HG03457 (cell line): ENCODE results near the gene EGFL6.

ENCODE experiments used
- ATAC-seq: cut with Tn5 transposase; IDR thresholded peaks from one replicate; pipeline ENCODE4 v1.9.1; 2021; ENCODE audit warnings: moderate number of reproducible peaks; ENCODE audit not compliant: unreplicated experiment

The EGFL6 gene

GRCh38 chrX:13569479-13570260 lies at the start of gene EGFL6:
Gene EGFL6, plus strand, starts transcription at chrX:13569601. Its CDS starts 261 bp downstream, at chrX:13569862.
- ATAC-seq = no peak

GRCh38 chrX:13520351-13520750 lies 49.0 kb upstream of the EGFL6 start:
- no peak for ATAC-seq

DNA sequence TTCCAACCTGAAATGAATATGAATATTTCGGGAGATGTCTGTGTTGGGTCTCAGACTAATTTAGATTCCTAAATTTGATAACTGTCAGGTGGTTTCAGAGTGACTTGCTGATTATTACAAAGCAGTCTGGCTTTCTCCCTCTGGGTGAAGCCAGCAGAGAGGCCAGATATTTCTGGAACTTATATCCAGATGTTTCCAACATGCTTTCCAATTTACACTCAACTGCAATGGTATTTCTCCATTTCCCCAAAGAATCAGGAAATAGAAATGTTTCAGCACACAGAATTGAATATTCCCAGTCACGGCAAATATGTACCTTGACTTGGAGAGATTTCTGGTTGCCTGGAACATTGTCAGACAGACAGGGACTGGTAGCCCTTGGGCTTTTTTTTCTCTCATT lies 48.5 kb upstream of the EGFL6 start:
- no peak for ATAC-seq

DNA sequence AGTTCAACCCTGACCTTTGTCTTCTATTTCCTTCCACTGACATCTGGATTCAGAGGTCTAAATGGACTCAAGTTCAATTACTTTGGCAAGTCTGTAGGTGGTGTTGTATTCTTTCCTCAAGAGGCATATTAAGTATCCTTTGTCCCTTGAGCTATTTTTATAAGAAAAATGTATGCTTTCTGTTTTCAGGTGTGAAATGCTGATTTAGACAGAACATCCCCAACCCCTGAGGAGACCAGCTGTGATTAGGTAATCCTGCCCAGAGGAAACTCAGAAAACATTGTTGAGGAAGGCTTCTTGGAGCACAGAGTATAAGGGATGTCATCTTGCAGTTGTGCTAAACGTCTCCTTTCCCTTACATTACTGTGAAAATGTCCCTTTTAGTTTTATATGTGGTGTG lies 46.6 kb upstream of the EGFL6 start:
- ATAC-seq = no peak

DNA sequence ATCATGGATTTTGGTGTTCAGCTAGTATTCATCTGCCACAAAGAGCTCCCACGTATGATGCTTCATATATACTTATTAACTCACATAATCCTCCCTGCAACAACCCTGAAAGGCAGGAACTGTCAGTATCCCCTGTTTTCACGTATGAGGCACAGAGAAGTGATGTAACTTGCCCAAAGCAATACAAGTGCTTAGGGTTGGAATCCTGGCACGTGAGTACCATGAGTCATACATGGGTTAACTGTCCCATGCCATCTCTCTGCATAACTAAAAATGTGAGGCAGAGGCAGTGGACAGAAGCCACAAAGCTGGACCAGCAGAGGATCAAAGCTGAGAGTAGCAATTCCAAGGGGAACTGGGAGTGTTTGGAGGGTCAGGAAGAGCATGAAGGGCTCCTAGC lies 35.7 kb upstream of the EGFL6 start:
- no peak for ATAC-seq

DNA sequence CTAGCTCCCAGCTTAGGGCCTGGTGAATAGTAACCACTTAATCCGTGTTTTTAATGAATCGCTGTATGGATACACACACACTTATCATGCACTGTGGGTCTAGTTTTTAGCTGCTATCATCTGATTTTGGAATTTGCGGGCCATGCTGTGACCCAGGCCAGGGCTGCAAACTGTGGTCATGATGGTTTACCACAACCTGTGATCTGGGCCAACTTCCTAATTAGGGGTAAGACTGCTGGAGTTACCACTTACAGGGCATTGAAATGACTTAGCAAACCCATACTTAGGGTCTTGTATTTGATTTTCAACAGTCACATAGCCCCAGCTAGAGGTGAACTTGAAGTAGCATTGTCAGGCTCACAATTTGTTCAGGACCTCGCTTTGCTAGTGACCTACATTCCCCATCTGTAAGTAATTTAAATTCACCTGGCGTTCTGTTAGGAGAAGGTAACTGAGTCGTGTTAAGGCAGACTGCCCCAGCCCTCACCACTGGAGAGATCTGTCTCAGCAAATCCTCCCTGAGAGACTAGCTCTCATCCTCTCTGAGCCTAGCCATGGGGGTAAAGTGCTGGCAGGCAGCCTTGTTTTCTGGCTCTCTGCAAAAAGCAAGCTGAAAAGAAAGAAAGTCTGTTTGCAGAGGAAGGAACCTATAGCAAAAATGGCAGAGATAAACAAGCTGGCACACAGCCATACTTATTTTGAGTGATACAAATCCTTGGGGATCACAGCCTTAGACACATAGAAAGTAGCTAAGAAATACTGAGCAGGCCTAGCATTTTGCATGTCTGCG lies 33.8 kb upstream of the EGFL6 start:
- no peak for ATAC-seq

DNA sequence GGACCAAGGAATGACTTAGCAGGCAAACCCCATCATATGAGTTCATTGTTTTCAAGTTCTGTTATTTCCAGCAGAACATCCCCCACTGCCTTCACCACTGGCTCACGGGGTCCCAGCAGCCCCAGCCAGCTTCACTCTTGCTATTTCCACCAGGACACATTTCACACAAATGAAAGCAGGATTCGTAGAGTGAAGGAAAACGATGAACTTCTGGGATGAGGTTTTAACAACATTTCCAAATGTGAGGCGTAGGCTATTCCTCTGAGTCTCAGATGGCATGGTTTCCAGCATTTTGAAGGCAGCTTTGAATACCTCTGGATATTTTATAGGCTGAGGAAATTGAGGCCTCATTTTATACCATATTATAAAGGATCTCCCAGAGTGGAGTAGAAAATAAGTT lies 32.9 kb upstream of the EGFL6 start:
- ATAC-seq = no peak

DNA sequence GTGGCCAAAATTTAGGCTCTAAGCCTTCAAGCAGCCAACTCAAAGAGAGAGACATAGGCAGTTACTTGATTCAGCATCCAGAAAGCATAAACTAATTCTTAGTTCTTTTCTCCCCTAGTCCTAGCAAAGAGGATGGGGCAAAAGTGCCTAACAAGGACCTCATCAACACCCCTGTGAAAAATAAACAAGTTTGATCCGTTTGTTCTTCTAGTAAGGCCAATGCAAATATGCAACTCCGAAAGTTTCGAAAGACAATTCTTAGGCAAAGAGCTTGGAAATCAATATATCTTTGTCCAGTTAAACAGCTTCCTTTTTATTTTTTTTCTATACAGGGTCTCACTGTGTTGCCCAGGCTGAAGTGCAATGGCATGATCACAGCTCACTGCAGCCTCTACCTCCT lies 31.0 kb upstream of the EGFL6 start:
- no peak for ATAC-seq

- ATAC-seq = no peak
Measured at GRCh38 chrX:13540602-13541001, 28.8 kb upstream of the EGFL6 start.

DNA sequence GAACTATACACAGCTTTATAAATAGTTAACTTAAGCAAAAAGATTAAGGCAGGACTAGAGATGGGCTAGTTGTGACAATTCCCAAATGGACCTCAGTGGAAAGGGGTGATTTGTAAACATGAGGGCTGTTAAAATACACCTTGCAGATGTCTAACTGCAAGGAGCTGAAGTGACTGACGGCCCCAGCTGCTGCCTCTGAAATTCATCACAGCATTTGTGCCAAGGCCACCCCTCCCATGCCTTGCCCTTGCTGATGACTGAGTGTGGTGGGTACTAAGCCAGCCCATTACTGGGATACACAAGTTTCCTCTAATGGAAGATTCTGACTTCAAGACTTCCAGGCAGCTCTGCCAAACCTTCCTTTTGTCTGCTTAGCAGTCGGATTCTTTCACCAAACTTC lies 23.7 kb upstream of the EGFL6 start:
- ATAC-seq = no peak

DNA sequence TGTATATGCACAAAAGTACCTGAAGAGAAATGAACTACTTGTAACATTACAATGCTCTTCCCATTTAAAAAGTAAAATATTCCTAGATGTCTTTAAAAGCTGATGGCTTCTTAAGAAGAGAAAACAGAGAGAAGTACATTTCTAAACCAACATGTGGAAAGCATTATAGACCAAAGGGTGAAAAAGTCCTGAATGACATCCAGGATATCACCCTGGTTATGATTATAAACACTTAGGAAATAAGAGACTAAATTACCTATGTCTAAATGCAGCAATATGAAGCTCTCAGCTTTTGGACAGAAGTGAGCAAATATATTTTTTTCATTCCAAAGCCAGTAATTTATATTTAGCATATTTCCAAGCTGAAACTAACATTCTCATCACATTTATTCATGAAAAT lies 21.7 kb upstream of the EGFL6 start:
- no peak for ATAC-seq

GRCh38 chrX:13550346-13550745 lies 19.1 kb upstream of the EGFL6 start:
- no peak for ATAC-seq

DNA sequence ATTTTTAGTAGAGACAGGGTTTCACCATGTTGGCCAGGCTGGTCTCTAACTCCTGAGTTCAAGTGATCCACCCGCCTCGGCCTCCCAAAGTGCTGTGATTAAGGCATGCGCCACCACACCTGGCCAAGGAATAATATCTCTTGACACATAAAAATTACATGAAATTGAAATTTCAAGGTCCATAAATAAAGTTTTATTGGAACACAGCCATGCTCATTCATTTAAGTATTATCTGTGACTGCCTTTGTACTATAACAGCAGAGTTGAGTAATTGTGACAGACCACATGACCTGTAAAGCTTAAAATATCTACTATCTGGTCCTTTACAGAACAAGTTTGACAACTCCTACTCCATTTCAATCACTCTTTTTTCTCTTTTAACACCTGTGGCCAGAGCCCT lies 17.8 kb upstream of the EGFL6 start:
- no peak for ATAC-seq

GRCh38 chrX:13552892-13553291 lies 16.5 kb upstream of the EGFL6 start:
- no peak for ATAC-seq

DNA sequence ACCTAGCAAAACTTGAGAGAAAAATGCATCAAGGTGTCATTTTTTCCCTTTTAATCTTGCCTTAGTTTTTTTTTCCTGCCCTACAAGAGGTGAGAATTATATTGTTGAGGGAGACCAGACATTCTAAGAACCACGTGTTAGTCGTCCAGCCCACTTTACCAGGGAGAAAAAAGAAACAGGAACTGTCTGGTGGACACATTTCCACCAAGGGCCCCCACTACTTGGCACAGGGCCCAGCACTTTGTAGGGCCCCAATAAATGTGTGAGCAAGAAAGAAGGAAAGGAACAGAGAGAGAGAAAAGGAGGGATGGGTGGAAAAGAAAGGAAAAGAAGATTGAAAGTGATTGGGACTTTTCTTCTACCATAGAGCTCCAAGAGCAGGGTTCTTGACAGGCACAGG lies 3.9 kb upstream of the EGFL6 start:
- no peak for ATAC-seq

DNA sequence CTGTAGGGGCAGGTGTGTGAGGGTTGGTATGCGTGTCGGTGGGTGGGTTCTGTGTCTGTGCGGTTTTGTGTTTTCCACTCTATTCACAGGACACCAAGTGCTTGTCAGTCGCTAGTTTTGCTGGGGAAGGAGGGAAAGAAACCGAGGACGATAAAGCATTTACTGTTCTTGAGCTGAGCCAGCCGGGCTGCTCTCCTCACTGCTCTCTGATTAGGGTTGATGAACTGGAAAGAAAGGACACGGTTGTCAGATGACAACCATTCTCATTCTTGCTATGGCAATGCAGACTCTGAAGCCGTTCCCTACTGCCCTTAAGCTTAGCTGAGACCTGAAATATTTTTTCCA lies 832 bp downstream of the EGFL6 start:
- ATAC-seq = no peak

DNA sequence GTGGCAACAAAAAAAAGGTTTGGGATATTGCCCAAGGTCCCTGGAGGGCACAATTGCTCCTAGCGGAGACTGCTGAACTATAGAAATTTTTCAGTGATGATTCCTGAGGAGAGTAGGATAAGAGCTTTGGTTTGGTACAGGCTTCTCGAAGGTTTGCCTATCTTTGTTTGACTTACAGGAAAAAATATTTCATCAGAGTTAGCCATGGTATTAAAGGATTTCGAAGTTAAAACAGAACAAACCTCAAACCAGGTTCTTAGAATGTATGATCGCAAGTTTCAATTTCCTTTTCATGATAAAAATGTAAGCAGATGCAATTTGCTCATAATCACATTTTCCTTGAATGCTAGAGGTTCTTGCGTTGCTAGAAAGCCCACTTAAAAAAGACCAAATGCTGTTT lies 1.7 kb downstream of the EGFL6 start:
- no peak for ATAC-seq

GRCh38 chrX:13574600-13574999 lies 5.2 kb downstream of the EGFL6 start:
- no peak for ATAC-seq

GRCh38 chrX:13579661-13580060 lies 10.3 kb downstream of the EGFL6 start:
- no peak for ATAC-seq

DNA sequence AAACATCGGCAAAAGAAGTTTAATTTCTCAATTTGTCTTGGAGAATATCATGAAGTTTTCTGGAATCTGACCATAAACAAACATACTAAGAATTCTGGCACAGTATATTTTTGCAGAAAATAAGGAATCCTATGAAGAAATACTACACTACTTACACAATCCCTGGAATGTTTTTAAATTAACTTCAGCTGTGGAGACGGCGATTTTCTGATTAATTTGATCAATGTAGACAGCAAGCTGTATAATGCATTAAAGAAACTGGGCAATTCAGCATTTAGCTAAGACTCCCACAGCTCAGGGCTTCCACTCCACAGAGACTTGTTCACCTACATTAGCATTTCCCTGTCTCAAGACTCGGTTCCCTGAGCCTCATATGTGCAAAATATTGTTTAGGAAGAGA lies 12.2 kb downstream of the EGFL6 start:
- ATAC-seq = no peak

- ATAC-seq = no peak
Measured at GRCh38 chrX:13587786-13588477, 18.5 kb downstream of the EGFL6 start.

GRCh38 chrX:13590207-13590606 lies 20.8 kb downstream of the EGFL6 start:
- ATAC-seq = no peak
